Uterus (tissue), 4 donors: ENCODE measurements around the gene AKR1D1. TPM values are rescaled to one million over a fixed set of nuclear protein-coding genes. Genes with fewer than 3 reads are reported as not detected.

Source experiments
- DNase-seq, 2 donors: peaks; one replicate each; pipeline ENCODE4 v3.0.0-alpha.2; 2019 to 2020
- H3K27ac ChIP-seq, 2 donors: fragments of 200-600 bp; sonication (generic); 1 replicate in 1 of 2; 2 replicates in 1 of 2; pipeline ENCODE4 v1.5.1; 2016 to 2018
- H3K27me3 ChIP-seq, 2 donors: fragments of 200-600 bp; sonication (generic); one replicate each; pipeline ENCODE4 v1.5.1; 2018 to 2019; ENCODE audit warnings: control low read depth in 1 of 2
- H3K36me3 ChIP-seq, 2 donors: fragments of 200-600 bp; sonication (generic); one replicate each; pipeline ENCODE4 v1.5.1; 2019; ENCODE audit warnings: control low read depth in 1 of 2
- H3K4me1 ChIP-seq, 2 donors: fragments of 200-600 bp; sonication (generic); one replicate each; pipeline ENCODE4 v1.5.1; 2018 to 2019; ENCODE audit warnings: control low read depth in 1 of 2
- H3K4me3 ChIP-seq, 2 donors: fragments of 200-600 bp; sonication (generic); 1 replicate in 1 of 2; 2 replicates in 1 of 2; pipeline ENCODE4 v1.5.1; 2018 to 2019; ENCODE audit warnings: mild to moderate bottlenecking in 1 of 2
- H3K9me3 ChIP-seq, 2 donors: fragments of 200-600 bp; sonication (generic); one replicate each; pipeline ENCODE4 v1.5.1; 2019; ENCODE audit warnings: control low read depth in 1 of 2
- POLR2A ChIP-seq, 2 donors: fragments of 450-650 bp; IDR thresholded peaks; one replicate each; pipeline ENCODE4 v1.6.1; 2016; ENCODE audit warnings: antibody characterized with exemption in 2 of 2, mild to moderate bottlenecking in 1 of 2, moderate library complexity in 1 of 2
- intact Hi-C: fragments of 100-400 bp; cut with DNase I; formaldehyde crosslinking; loops from one replicate; pipeline ENCODE4 v1.15.1; 2023; ENCODE audit warnings: low total_unique reads
- total RNA-seq, 4 donors: library from RNA; depleted of rRNA in 3 of 4; stranded (reverse); fragments of >200 nt in 3 of 4; gene quantifications; one replicate each; pipeline versions ENCODE4 v1.1.0 to v1.2.4, GENCODE V29; 2014 to 2023
- TF ChIP-seq, protein P1 (sequence below), 4 experiments: fragments of 200-600 bp in 2 of 4; fragments of 450-650 bp in 2 of 4; sonication (generic) in 2 of 4; IDR thresholded peaks; one replicate each; pipeline ENCODE4 v1.5.1; 2016 to 2019; ENCODE audit warnings: antibody characterized with exemption in 4 of 4, mild to moderate bottlenecking in 2 of 4, moderate library complexity in 1 of 4
- donor health status: DM: yes; HTN: yes; CAD: no.

Gene AKR1D1
- total RNA-seq, 4 donors from 2014 or later, result not detected

GRCh38 chr7:138127996-138128395 lies 51.7 kb downstream of the AKR1D1 start:
- no peaks in the 10 kb centered on the region for H3K9me3 ChIP-seq
- TF ChIP-seq, protein P1, sequence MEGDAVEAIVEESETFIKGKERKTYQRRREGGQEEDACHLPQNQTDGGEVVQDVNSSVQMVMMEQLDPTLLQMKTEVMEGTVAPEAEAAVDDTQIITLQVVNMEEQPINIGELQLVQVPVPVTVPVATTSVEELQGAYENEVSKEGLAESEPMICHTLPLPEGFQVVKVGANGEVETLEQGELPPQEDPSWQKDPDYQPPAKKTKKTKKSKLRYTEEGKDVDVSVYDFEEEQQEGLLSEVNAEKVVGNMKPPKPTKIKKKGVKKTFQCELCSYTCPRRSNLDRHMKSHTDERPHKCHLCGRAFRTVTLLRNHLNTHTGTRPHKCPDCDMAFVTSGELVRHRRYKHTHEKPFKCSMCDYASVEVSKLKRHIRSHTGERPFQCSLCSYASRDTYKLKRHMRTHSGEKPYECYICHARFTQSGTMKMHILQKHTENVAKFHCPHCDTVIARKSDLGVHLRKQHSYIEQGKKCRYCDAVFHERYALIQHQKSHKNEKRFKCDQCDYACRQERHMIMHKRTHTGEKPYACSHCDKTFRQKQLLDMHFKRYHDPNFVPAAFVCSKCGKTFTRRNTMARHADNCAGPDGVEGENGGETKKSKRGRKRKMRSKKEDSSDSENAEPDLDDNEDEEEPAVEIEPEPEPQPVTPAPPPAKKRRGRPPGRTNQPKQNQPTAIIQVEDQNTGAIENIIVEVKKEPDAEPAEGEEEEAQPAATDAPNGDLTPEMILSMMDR (IDR thresholded peaks at IDR 0.05), result no peak
- no peak for TF ChIP-seq POLR2A (IDR thresholded peaks at IDR 0.05)
- H3K27me3 ChIP-seq, result no peaks in the 10 kb centered on the region
- no peak for DNase-seq
- no peaks in the 10 kb centered on the region for H3K36me3 ChIP-seq
- H3K4me3 ChIP-seq, result no peak overlapping the region
- intact Hi-C loops, result no loop called here
- no peak overlapping the region for H3K27ac ChIP-seq
- H3K4me1 ChIP-seq, result no peaks in the 10 kb centered on the region

DNA sequence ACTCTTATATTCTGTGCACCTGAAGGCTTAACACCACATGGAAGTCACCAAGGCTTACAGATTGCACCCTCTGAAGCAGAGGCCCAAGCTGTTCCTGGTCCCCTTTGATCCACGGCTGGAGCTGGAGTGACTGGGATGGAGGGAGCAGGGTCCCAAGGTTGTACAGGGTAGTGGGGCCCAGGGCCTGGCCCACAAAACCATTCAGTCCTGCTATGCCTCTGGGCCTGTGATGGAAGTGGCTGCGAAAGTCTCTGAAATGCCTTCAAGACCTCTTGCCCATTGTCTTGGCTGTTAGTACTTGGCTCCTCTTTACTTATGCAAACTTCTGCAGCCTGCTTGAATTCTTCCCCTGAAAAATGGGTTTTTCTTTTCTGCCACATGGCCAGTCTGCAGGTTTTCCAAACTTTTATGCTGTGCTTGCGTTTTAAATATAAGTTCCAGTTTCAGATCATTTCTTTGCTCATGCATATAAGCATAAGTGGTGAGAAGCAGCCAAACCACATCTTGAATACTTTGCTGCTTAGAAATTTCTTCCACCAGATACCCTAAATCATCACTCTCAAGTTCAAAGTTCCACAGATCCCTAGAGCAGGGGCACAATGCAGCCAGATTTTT lies 53.4 kb downstream of the AKR1D1 start:
- H3K27me3 ChIP-seq, result no peaks in the 10 kb centered on the region
- no peaks in the 10 kb centered on the region for H3K36me3 ChIP-seq
- H3K4me1 ChIP-seq, result no peaks in the 10 kb centered on the region
- H3K9me3 ChIP-seq, result no peaks in the 10 kb centered on the region
- no peak overlapping the region for H3K27ac ChIP-seq
- DNase-seq, result no peak
- H3K4me3 ChIP-seq, result no peak overlapping the region
- TF ChIP-seq POLR2A (IDR thresholded peaks at IDR 0.05), result no peak
- TF ChIP-seq, protein P1 (IDR thresholded peaks at IDR 0.05), result no peak
- intact Hi-C loops, result no loop called here

DNA sequence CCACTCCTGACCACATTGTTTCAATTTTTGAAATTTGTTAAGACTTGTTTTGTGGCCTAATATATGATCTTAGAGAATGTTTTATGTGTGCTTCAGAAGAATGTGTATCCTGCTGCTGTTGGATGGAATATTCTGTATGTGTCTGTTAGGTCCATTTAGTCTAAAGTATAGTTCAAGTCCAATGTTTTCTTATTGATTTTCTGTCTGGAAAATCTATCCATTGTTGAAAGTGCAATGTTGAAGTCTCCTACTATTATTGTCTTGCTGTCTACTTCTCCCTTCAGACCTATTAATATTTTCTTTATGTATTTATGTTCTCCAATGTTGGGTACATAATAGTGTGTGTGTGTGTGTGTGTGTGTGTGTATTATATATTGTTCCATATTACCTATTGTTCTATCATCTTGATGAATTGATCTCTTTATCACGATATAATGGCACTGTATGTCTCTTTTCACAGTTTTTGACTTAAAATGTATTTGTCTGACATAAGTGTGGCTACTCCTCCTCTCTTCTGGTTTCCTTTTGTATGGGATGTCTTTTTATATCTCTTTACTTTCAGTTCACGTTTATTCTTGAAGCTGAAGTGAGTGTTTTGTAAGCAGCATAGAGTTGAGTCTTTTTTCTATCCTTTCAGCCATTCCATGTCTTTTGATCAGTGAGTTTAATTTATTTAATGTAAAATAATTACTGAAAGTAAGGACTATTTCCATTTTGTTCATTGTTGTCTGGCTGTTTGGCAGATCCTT lies 61.3 kb downstream of the AKR1D1 start:
- no peaks in the 10 kb centered on the region for H3K4me1 ChIP-seq
- no peak overlapping the region for H3K4me3 ChIP-seq
- intact Hi-C loops, result no loop called here
- no peak overlapping the region for H3K27ac ChIP-seq
- no peaks in the 10 kb centered on the region for H3K9me3 ChIP-seq
- DNase-seq, result no peak
- H3K36me3 ChIP-seq, result no peaks in the 10 kb centered on the region
- no peaks in the 10 kb centered on the region for H3K27me3 ChIP-seq
- no peak for TF ChIP-seq POLR2A (IDR thresholded peaks at IDR 0.05)
- TF ChIP-seq, protein P1 (IDR thresholded peaks at IDR 0.05), result no peak

GRCh38 chr7:138138244-138138643 lies 62.0 kb downstream of the AKR1D1 start:
- no peak overlapping the region for H3K4me3 ChIP-seq
- no peak for DNase-seq
- H3K4me1 ChIP-seq, result no peaks in the 10 kb centered on the region
- intact Hi-C loops, result no loop called here
- H3K27ac ChIP-seq, result no peak overlapping the region
- H3K27me3 ChIP-seq, result no peaks in the 10 kb centered on the region
- no peaks in the 10 kb centered on the region for H3K36me3 ChIP-seq
- TF ChIP-seq, protein P1 (IDR thresholded peaks at IDR 0.05), result no peak
- no peak for TF ChIP-seq POLR2A (IDR thresholded peaks at IDR 0.05)
- no peaks in the 10 kb centered on the region for H3K9me3 ChIP-seq

GRCh38 chr7:138142583-138143201 lies 66.4 kb downstream of the AKR1D1 start:
- Histone ChIP-seq H3K9me3 (no peaks in the 10 kb centered on the region), H3K4me3 (no peak overlapping the region), H3K27ac (no peak overlapping the region), H3K36me3 (no peaks in the 10 kb centered on the region), H3K4me1 (no peaks in the 10 kb centered on the region), H3K27me3 (no peaks in the 10 kb centered on the region)
- no peak for TF ChIP-seq POLR2A (IDR thresholded peaks at IDR 0.05)
- TF ChIP-seq, protein P1 (IDR thresholded peaks at IDR 0.05), result no peak
- no peak for DNase-seq
- intact Hi-C loops, result no loop called here
